IgD-negative memory B cell (primary cell): ENCODE data around the gene MRPS10. TPM values are rescaled to one million over a fixed set of nuclear protein-coding genes. Genes with fewer than 3 reads are reported as not detected.
A peak's percentile ranks its signal among the peaks of the same experiment; 100 is the strongest.
"Not testable (repeated sequence)": the region's sequence is repeated elsewhere in the genome, so short reads cannot be mapped to it uniquely, and the experiment has no call there.

Source experiments
- H3K27ac Mint-ChIP-seq, 3 donors: one replicate each; pipeline ENCODE4 v1.8.0; 2020 to 2022; ENCODE audit warnings: mild to moderate bottlenecking in 3 of 3, mixed read lengths in 3 of 3, moderate library complexity in 1 of 3
- H3K27me3 Mint-ChIP-seq: one replicate; pipeline ENCODE4 v1.8.0; 2021; ENCODE audit warnings: mixed read lengths
- H3K36me3 Mint-ChIP-seq: one replicate; pipeline ENCODE4 v1.8.0; 2020; ENCODE audit warnings: mild to moderate bottlenecking, mixed read lengths
- H3K4me1 Mint-ChIP-seq, 3 donors: one replicate each; pipeline ENCODE4 v1.8.0; 2020 to 2022; ENCODE audit warnings: mixed read lengths in 3 of 3, mild to moderate bottlenecking in 1 of 3
- H3K4me3 Mint-ChIP-seq, 4 donors: one replicate each; pipeline ENCODE4 v1.8.0; 2020 to 2022; ENCODE audit warnings: mild to moderate bottlenecking in 4 of 4, mixed read lengths in 4 of 4, moderate library complexity in 3 of 4
- H3K9me3 Mint-ChIP-seq, 3 donors: one replicate each; pipeline ENCODE4 v1.8.0; 2020 to 2021; ENCODE audit warnings: mixed read lengths in 3 of 3, mild to moderate bottlenecking in 1 of 3
- polyA plus RNA-seq: library from polyadenylated mRNA; unstranded; fragments of 300-500 nt; fragmentation: Illumina TruSeq; gene quantifications from one replicate; pipeline ENCODE4 v1.2.3, GENCODE V29; 2021

Gene MRPS10
- polyA plus RNA-seq, 1 donor from 2014 or later, result 44.8 TPM

GRCh38 chr6:42204768-42205282 lies 12.8 kb downstream of the MRPS10 start:
- peaks cover 9% of the 10 kb centered on the region for H3K36me3 Mint-ChIP-seq
- no peak overlapping the region for H3K27ac Mint-ChIP-seq
- no peaks in the 10 kb centered on the region for H3K27me3 Mint-ChIP-seq
- H3K9me3 Mint-ChIP-seq, result no peaks in the 10 kb centered on the region
- H3K4me1 Mint-ChIP-seq, result peaks cover 0 to 2% (median 0%) of the 10 kb centered on the region in 3 donors
- H3K4me3 Mint-ChIP-seq, result no peak overlapping the region

- H3K36me3 Mint-ChIP-seq, result peaks cover 9% of the 10 kb centered on the region
- H3K4me3 Mint-ChIP-seq, result no peak overlapping the region
- H3K27me3 Mint-ChIP-seq, result no peaks in the 10 kb centered on the region
- no peaks in the 10 kb centered on the region for H3K9me3 Mint-ChIP-seq
- H3K27ac Mint-ChIP-seq, result no peak overlapping the region
- peaks cover 0 to 2% (median 0%) of the 10 kb centered on the region in 3 donors for H3K4me1 Mint-ChIP-seq
Observed at GRCh38 chr6:42203183-42203582, 14.5 kb downstream of the MRPS10 start.

GRCh38 chr6:42202131-42202915 lies 15.3 kb downstream of the MRPS10 start:
- not testable (repeated sequence) for H3K9me3 Mint-ChIP-seq, H3K27ac Mint-ChIP-seq, H3K36me3 Mint-ChIP-seq, H3K4me3 Mint-ChIP-seq, H3K4me1 Mint-ChIP-seq, H3K27me3 Mint-ChIP-seq

GRCh38 chr6:42201382-42201781 lies 16.3 kb downstream of the MRPS10 start:
- Mint-ChIP-seq H3K27me3 (no peaks in the 10 kb centered on the region), H3K9me3 (no peaks in the 10 kb centered on the region), H3K4me1 (peaks cover 0 to 2% (median 2%) of the 10 kb centered on the region in 3 donors), H3K27ac (peak overlapping the region in 2 of 3 donors; percentile 1 to 22), H3K36me3 (peaks cover 9% of the 10 kb centered on the region), H3K4me3 (no peak overlapping the region)

GRCh38 chr6:42200035-42200434 lies 17.6 kb downstream of the MRPS10 start:
- Mint-ChIP-seq H3K9me3 (no peaks in the 10 kb centered on the region), H3K4me1 (peaks cover 0 to 2% (median 2%) of the 10 kb centered on the region in 3 donors), H3K36me3 (peaks cover 7% of the 10 kb centered on the region), H3K27me3 (no peaks in the 10 kb centered on the region), H3K27ac (no peak overlapping the region), H3K4me3 (no peak overlapping the region)

GRCh38 chr6:42199106-42199981 lies 18.3 kb downstream of the MRPS10 start:
- H3K9me3 Mint-ChIP-seq, result no peaks in the 10 kb centered on the region
- no peaks in the 10 kb centered on the region for H3K27me3 Mint-ChIP-seq
- peaks cover 0 to 2% (median 2%) of the 10 kb centered on the region in 3 donors for H3K4me1 Mint-ChIP-seq
- no peak overlapping the region for H3K27ac Mint-ChIP-seq
- H3K36me3 Mint-ChIP-seq, result peaks cover 7% of the 10 kb centered on the region
- H3K4me3 Mint-ChIP-seq, result no peak overlapping the region

- no peak overlapping the region for H3K4me3 Mint-ChIP-seq
- H3K9me3 Mint-ChIP-seq, result no peaks in the 10 kb centered on the region
- H3K27ac Mint-ChIP-seq, result no peak overlapping the region
Observed at GRCh38 chr6:42197555-42198362, 19.9 kb downstream of the MRPS10 start.

GRCh38 chr6:42195415-42195814 lies 22.2 kb downstream of the MRPS10 start:
- no peak overlapping the region for H3K4me3 Mint-ChIP-seq

More at GRCh38 chr6:42197555-42198362, 19.9 kb downstream of the MRPS10 start:
- Mint-ChIP-seq H3K4me1 (peaks cover 0 to 3% (median 2%) of the 10 kb centered on the region in 3 donors), H3K27me3 (no peaks in the 10 kb centered on the region), H3K36me3 (peaks cover 6% of the 10 kb centered on the region)

GRCh38 chr6:42194056-42194455 lies 23.6 kb downstream of the MRPS10 start:
- Mint-ChIP-seq H3K4me1 (peaks cover 0 to 3% (median 0%) of the 10 kb centered on the region in 3 donors), H3K4me3 (peak overlapping the region in 1 of 4 donors; percentile 33), H3K27me3 (no peaks in the 10 kb centered on the region), H3K9me3 (no peaks in the 10 kb centered on the region), H3K27ac (no peak overlapping the region), H3K36me3 (peaks cover 9% of the 10 kb centered on the region)

More at GRCh38 chr6:42195415-42195814, 22.2 kb downstream of the MRPS10 start:
- H3K36me3 Mint-ChIP-seq, result peaks cover 10% of the 10 kb centered on the region
- H3K9me3 Mint-ChIP-seq, result no peaks in the 10 kb centered on the region
- peaks cover 0 to 3% (median under 1%) of the 10 kb centered on the region in 3 donors for H3K4me1 Mint-ChIP-seq
- no peaks in the 10 kb centered on the region for H3K27me3 Mint-ChIP-seq
- H3K27ac Mint-ChIP-seq, result no peak overlapping the region

- Mint-ChIP-seq H3K27me3 (no peaks in the 10 kb centered on the region), H3K36me3 (peaks cover 14% of the 10 kb centered on the region), H3K9me3 (no peaks in the 10 kb centered on the region), H3K27ac (no peak overlapping the region), H3K4me3 (no peak overlapping the region), H3K4me1 (peaks cover 0 to 3% (median 0%) of the 10 kb centered on the region in 3 donors)
Observed at GRCh38 chr6:42193491-42193894, 24.2 kb downstream of the MRPS10 start.

GRCh38 chr6:42192385-42192784 lies 25.3 kb downstream of the MRPS10 start:
- H3K4me3 Mint-ChIP-seq, result not testable (repeated sequence)

GRCh38 chr6:42190554-42191183 lies 27.0 kb downstream of the MRPS10 start:
- peaks cover 12% of the 10 kb centered on the region for H3K36me3 Mint-ChIP-seq
- no peaks in the 10 kb centered on the region for H3K9me3 Mint-ChIP-seq
- peak overlapping the region in 1 of 3 donors; percentile 16 for H3K27ac Mint-ChIP-seq
- H3K27me3 Mint-ChIP-seq, result peaks cover 2% of the 10 kb centered on the region
- peaks cover 0 to 2% (median 0%) of the 10 kb centered on the region in 3 donors for H3K4me1 Mint-ChIP-seq
- H3K4me3 Mint-ChIP-seq, result no peak overlapping the region

More at GRCh38 chr6:42192385-42192784, 25.3 kb downstream of the MRPS10 start:
- H3K27me3 Mint-ChIP-seq, H3K9me3 Mint-ChIP-seq, H3K27ac Mint-ChIP-seq, H3K4me1 Mint-ChIP-seq: not testable (repeated sequence)
- H3K36me3 Mint-ChIP-seq, result peaks cover 14% of the 10 kb centered on the region

- H3K27ac Mint-ChIP-seq, result no peak overlapping the region
- H3K9me3 Mint-ChIP-seq, result no peaks in the 10 kb centered on the region
- no peaks in the 10 kb centered on the region for H3K4me1 Mint-ChIP-seq
Observed at GRCh38 chr6:42188406-42188805, 29.3 kb downstream of the MRPS10 start.

GRCh38 chr6:42185597-42185996 lies 32.1 kb downstream of the MRPS10 start:
- peaks cover 9% of the 10 kb centered on the region for H3K36me3 Mint-ChIP-seq
- peaks cover 2% of the 10 kb centered on the region for H3K27me3 Mint-ChIP-seq

More at GRCh38 chr6:42188406-42188805, 29.3 kb downstream of the MRPS10 start:
- H3K4me3 Mint-ChIP-seq, result no peak overlapping the region
- H3K27me3 Mint-ChIP-seq, result peaks cover 2% of the 10 kb centered on the region
- H3K36me3 Mint-ChIP-seq, result peaks cover 12% of the 10 kb centered on the region

More at GRCh38 chr6:42185597-42185996, 32.1 kb downstream of the MRPS10 start:
- H3K27ac Mint-ChIP-seq, result peak overlapping the region in 1 of 3 donors; percentile 67
- no peak overlapping the region for H3K4me3 Mint-ChIP-seq
- H3K9me3 Mint-ChIP-seq, result no peaks in the 10 kb centered on the region
- H3K4me1 Mint-ChIP-seq, result no peaks in the 10 kb centered on the region
